ENCODE results near the gene SIRT3. TPM values are rescaled to one million over a fixed set of nuclear protein-coding genes. Genes with fewer than 3 reads are reported as not detected.
"Not testable (repeated sequence)": the region's sequence is repeated elsewhere in the genome, so short reads cannot be mapped to it uniquely, and the experiment has no call there.

The SIRT3 gene
- total RNA-seq, 2 experiments from 2014 or later, result 18.6 to 20.5 TPM

GRCh38 chr11:278001-278951 is 42.1 kb upstream of the SIRT3 start, which contains the start of gene NLRP6:
TSS of gene NLRP6 (plus strand) at chr11:278407. CDS start at chr11:278570, 163 bp downstream.
- Mint-ChIP-seq H3K9me3 (peaks cover 16% of the 10 kb centered on the region), H3K27me3 (peaks cover 21% of the 10 kb centered on the region), H3K36me3 (peaks cover 36% of the 10 kb centered on the region), H3K4me1 (peaks cover 35% of the 10 kb centered on the region), H3K4me3 (peak within 1 kb of the TSS; percentile 89), H3K27ac (peak within 1 kb of the TSS; percentile 90)
- no peak for DNase-seq

- H3K4me3 Mint-ChIP-seq, result no peak overlapping the region
- no peak for DNase-seq
- H3K27me3 Mint-ChIP-seq, result peaks cover 8% of the 10 kb centered on the region
- H3K9me3 Mint-ChIP-seq, result peaks cover 16% of the 10 kb centered on the region
- H3K36me3 Mint-ChIP-seq, result peaks cover 25% of the 10 kb centered on the region
- peaks cover 19% of the 10 kb centered on the region for H3K4me1 Mint-ChIP-seq
- H3K27ac Mint-ChIP-seq, result no peak overlapping the region
These were observed 40.1 kb upstream of the SIRT3 start for GRCh38 chr11:276219-276618.

GRCh38 chr11:272931-273198 is 36.7 kb upstream of the SIRT3 start:
- Mint-ChIP-seq H3K27ac (no peak overlapping the region), H3K4me3 (no peak overlapping the region), H3K36me3 (peaks cover 17% of the 10 kb centered on the region), H3K27me3 (no peaks in the 10 kb centered on the region), H3K9me3 (peaks cover 14% of the 10 kb centered on the region), H3K4me1 (peaks cover 30% of the 10 kb centered on the region)
- no peak for DNase-seq

GRCh38 chr11:272195-272930 is 36.2 kb upstream of the SIRT3 start:
- Mint-ChIP-seq H3K4me1 (peaks cover 28% of the 10 kb centered on the region), H3K27ac (no peak overlapping the region), H3K9me3 (peaks cover 10% of the 10 kb centered on the region), H3K27me3 (no peaks in the 10 kb centered on the region), H3K4me3 (no peak overlapping the region), H3K36me3 (peaks cover 12% of the 10 kb centered on the region)
- no peak for DNase-seq

GRCh38 chr11:271319-271715 is 35.2 kb upstream of the SIRT3 start:
- H3K4me1 Mint-ChIP-seq, result peaks cover 34% of the 10 kb centered on the region
- no peak for DNase-seq
- H3K27me3 Mint-ChIP-seq, result no peaks in the 10 kb centered on the region
- peaks cover 5% of the 10 kb centered on the region for H3K9me3 Mint-ChIP-seq
- peaks cover 2% of the 10 kb centered on the region for H3K36me3 Mint-ChIP-seq
- no peak overlapping the region for H3K4me3 Mint-ChIP-seq
- H3K27ac Mint-ChIP-seq, result no peak overlapping the region

- H3K36me3 Mint-ChIP-seq, result no peaks in the 10 kb centered on the region
- H3K27ac Mint-ChIP-seq, result peak overlapping the region; percentile 63
- no peaks in the 10 kb centered on the region for H3K9me3 Mint-ChIP-seq
- H3K27me3 Mint-ChIP-seq, result no peaks in the 10 kb centered on the region
- no peak for DNase-seq
- H3K4me3 Mint-ChIP-seq, result no peak overlapping the region
- peaks cover 34% of the 10 kb centered on the region for H3K4me1 Mint-ChIP-seq
These were observed 34.5 kb upstream of the SIRT3 start for GRCh38 chr11:270451-271318.

- Mint-ChIP-seq H3K27ac (peak overlapping the region; percentile 97), H3K9me3 (no peaks in the 10 kb centered on the region), H3K36me3 (peaks cover 1% of the 10 kb centered on the region), H3K27me3 (no peaks in the 10 kb centered on the region), H3K4me1 (peaks cover 31% of the 10 kb centered on the region), H3K4me3 (peak overlapping the region; percentile 86)
- DNase-seq, result peak; percentile 54
These were observed 33.2 kb upstream of the SIRT3 start for GRCh38 chr11:269146-269890.

GRCh38 chr11:268716-269145 is 32.6 kb upstream of the SIRT3 start:
- H3K36me3 Mint-ChIP-seq, H3K27me3 Mint-ChIP-seq, H3K9me3 Mint-ChIP-seq: not testable (repeated sequence)
- peak; percentile 54 for DNase-seq
- H3K4me1 Mint-ChIP-seq, result peaks cover 34% of the 10 kb centered on the region
- peak overlapping the region; percentile 97 for H3K27ac Mint-ChIP-seq
- H3K4me3 Mint-ChIP-seq, result peak overlapping the region; percentile 86

- peak overlapping the region; percentile 97 for H3K27ac Mint-ChIP-seq
- peak overlapping the region; percentile 86 for H3K4me3 Mint-ChIP-seq
- H3K27me3 Mint-ChIP-seq, result no peaks in the 10 kb centered on the region
- no peaks in the 10 kb centered on the region for H3K9me3 Mint-ChIP-seq
- H3K36me3 Mint-ChIP-seq, result peaks cover 1% of the 10 kb centered on the region
- H3K4me1 Mint-ChIP-seq, result peaks cover 34% of the 10 kb centered on the region
- peak; percentile 58 for DNase-seq
These were observed 31.4 kb upstream of the SIRT3 start for GRCh38 chr11:267491-267994.

GRCh38 chr11:266676-267439 is 30.7 kb upstream of the SIRT3 start:
- Mint-ChIP-seq H3K27ac (peak overlapping the region; percentile 97), H3K4me3 (peak overlapping the region; percentile 81), H3K9me3 (no peaks in the 10 kb centered on the region), H3K4me1 (peaks cover 34% of the 10 kb centered on the region), H3K27me3 (no peaks in the 10 kb centered on the region), H3K36me3 (peaks cover 1% of the 10 kb centered on the region)
- DNase-seq, result peak; percentile 32

- no peak overlapping the region for H3K4me3 Mint-ChIP-seq
- peaks cover 5% of the 10 kb centered on the region for H3K4me1 Mint-ChIP-seq
- DNase-seq, result no peak
- peaks cover 1% of the 10 kb centered on the region for H3K36me3 Mint-ChIP-seq
- H3K27ac Mint-ChIP-seq, result no peak overlapping the region
- no peaks in the 10 kb centered on the region for H3K9me3 Mint-ChIP-seq
- H3K27me3 Mint-ChIP-seq, result no peaks in the 10 kb centered on the region
These were observed 25.5 kb upstream of the SIRT3 start for GRCh38 chr11:261624-262023.

- H3K4me1 Mint-ChIP-seq, result peaks cover 3% of the 10 kb centered on the region
- no peaks in the 10 kb centered on the region for H3K36me3 Mint-ChIP-seq
- H3K27ac Mint-ChIP-seq, result no peak overlapping the region
- no peak for DNase-seq
- H3K4me3 Mint-ChIP-seq, result no peak overlapping the region
- H3K9me3 Mint-ChIP-seq, result no peaks in the 10 kb centered on the region
- no peaks in the 10 kb centered on the region for H3K27me3 Mint-ChIP-seq
These were observed 23.3 kb upstream of the SIRT3 start for GRCh38 chr11:259413-259812.

- no peak overlapping the region for H3K4me3 Mint-ChIP-seq
- no peaks in the 10 kb centered on the region for H3K9me3 Mint-ChIP-seq
- H3K4me1 Mint-ChIP-seq, result no peaks in the 10 kb centered on the region
- peaks cover 7% of the 10 kb centered on the region for H3K36me3 Mint-ChIP-seq
- H3K27ac Mint-ChIP-seq, result no peak overlapping the region
- no peak for DNase-seq
- no peaks in the 10 kb centered on the region for H3K27me3 Mint-ChIP-seq
These were observed 21.8 kb upstream of the SIRT3 start for GRCh38 chr11:257766-258493.

Data from activated naive CD8-positive, alpha-beta T cell treated with anti-CD3 and anti-CD28 coated beads for 36 hours (primary cell).